ENCODE results near the gene MYBL2. TPM values are rescaled to one million over a fixed set of nuclear protein-coding genes. Genes with fewer than 3 reads are reported as not detected.

MYBL2 gene
- total and polyA plus RNA-seq, 4 donors, result 1.6 to 30.9 (median 1.9) TPM; not detected in 1

DNA sequence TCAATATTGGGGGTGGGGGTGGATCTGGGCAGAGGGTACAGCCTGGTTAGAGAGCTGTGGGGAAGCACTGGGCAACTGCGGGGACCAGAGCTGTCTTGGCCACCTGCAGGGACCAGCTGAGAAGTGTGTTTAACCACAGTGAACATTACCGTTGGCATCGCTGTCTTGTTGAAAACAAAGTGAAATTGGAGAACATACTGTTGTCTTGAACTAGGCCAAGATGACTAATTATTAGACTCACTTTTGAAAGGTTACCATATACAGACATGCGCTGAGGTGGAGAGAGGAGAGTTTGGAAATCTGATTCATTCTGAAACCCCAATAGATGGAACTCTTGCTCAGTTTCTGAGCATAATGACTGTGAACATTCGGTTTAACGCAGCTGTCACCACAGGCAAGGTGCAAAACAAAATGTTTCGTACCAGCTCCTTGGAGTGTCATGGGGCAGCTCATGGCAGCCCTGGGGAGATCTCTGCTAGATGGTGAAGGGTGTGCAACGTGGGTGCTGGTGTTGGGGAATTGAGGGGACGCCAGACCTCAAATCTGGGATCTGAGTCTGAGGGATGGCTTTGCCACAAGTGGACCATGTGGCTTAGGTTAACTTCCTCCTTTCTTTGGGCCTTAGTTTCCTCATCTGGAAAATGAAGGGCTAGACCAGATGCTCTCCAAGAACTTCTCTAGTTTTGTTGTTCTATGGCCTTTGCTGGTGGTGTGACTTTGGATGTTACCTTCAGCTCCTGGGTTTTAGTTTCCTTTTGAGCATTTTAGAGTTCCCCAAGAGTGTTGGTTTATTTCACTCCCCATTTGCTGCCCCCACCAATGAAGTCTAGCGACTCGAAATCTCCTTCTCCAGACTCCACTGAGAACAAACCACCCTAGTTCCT, 84.5 kb downstream of the MYBL2 start (continued):
- TF ChIP-seq NR2F2 (IDR thresholded peaks at IDR 0.05) (no peak), SP1 (IDR thresholded peaks at IDR 0.05) (no peak), FOXA2 (IDR thresholded peaks at IDR 0.05) (no peak)

DNA sequence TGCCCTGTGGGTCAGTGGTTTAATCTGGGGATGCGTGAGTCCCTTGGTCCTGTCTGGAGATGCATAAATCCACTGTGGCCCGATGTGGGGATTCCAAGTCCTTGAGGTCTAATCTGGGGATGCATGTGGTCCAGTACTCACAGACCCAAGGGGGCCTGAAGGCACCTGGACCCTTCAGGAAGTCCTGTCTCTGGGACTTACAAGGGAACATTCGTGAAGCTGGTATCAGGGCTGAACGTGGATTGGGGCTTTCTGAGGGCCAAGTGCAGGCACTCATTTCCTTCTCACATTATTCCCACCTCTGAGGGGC, 85.1 kb downstream of the MYBL2 start:
- no peak overlapping the region for H3K27ac ChIP-seq (ENCODE audit: low read depth in 1 of 2, low read length in 2 of 2)
- H3K36me3 ChIP-seq (ENCODE audit: control insufficient read depth in 4 of 4, insufficient read depth in 3 of 4, low read depth in 1 of 4, low read length in 3 of 4), result no peaks in the 10 kb centered on the region
- DNase-seq (ENCODE audit: low spot score), result no peak
- no peaks in the 10 kb centered on the region for H3K4me1 ChIP-seq (ENCODE audit: control insufficient read depth in 4 of 4, insufficient read depth in 4 of 4, low read length in 3 of 4)
- peaks cover 0 to 4% (median 0%) of the 10 kb centered on the region in 4 donors for H3K27me3 ChIP-seq (ENCODE audit: control insufficient read depth in 4 of 4, insufficient read depth in 4 of 4, low read length in 3 of 4)
- TF ChIP-seq, protein P1, sequence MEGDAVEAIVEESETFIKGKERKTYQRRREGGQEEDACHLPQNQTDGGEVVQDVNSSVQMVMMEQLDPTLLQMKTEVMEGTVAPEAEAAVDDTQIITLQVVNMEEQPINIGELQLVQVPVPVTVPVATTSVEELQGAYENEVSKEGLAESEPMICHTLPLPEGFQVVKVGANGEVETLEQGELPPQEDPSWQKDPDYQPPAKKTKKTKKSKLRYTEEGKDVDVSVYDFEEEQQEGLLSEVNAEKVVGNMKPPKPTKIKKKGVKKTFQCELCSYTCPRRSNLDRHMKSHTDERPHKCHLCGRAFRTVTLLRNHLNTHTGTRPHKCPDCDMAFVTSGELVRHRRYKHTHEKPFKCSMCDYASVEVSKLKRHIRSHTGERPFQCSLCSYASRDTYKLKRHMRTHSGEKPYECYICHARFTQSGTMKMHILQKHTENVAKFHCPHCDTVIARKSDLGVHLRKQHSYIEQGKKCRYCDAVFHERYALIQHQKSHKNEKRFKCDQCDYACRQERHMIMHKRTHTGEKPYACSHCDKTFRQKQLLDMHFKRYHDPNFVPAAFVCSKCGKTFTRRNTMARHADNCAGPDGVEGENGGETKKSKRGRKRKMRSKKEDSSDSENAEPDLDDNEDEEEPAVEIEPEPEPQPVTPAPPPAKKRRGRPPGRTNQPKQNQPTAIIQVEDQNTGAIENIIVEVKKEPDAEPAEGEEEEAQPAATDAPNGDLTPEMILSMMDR (IDR thresholded peaks at IDR 0.05; ENCODE audit: low read depth, low read length, missing input control), result no peak
- no peak for TF ChIP-seq FOXA1 (IDR thresholded peaks at IDR 0.05)
- no peak for TF ChIP-seq RXRA (IDR thresholded peaks at IDR 0.05)
- TF ChIP-seq RAD21 (IDR thresholded peaks at IDR 0.05), result no peak
- TF ChIP-seq GABPA (IDR thresholded peaks at IDR 0.05 in 1 of 2, conservative IDR thresholded peaks at IDR 0.05 in 1 of 2), result no peak
- TF ChIP-seq ATF3 (IDR thresholded peaks at IDR 0.05), result no peak
- no peak for TF ChIP-seq MAX (IDR thresholded peaks at IDR 0.05)
- no peak overlapping the region for H3K9ac ChIP-seq (ENCODE audit: low read depth in 1 of 2, low read length in 2 of 2)
- no peak overlapping the region for H3K4me3 ChIP-seq (ENCODE audit: low read depth in 1 of 3, low read length in 3 of 3)
- H3K9me3 ChIP-seq (ENCODE audit: control insufficient read depth in 4 of 4, low read length in 3 of 4), result no peaks in the 10 kb centered on the region
- WGBS, result 76% methylated on average over 4 of the region's 4 CpGs

DNA sequence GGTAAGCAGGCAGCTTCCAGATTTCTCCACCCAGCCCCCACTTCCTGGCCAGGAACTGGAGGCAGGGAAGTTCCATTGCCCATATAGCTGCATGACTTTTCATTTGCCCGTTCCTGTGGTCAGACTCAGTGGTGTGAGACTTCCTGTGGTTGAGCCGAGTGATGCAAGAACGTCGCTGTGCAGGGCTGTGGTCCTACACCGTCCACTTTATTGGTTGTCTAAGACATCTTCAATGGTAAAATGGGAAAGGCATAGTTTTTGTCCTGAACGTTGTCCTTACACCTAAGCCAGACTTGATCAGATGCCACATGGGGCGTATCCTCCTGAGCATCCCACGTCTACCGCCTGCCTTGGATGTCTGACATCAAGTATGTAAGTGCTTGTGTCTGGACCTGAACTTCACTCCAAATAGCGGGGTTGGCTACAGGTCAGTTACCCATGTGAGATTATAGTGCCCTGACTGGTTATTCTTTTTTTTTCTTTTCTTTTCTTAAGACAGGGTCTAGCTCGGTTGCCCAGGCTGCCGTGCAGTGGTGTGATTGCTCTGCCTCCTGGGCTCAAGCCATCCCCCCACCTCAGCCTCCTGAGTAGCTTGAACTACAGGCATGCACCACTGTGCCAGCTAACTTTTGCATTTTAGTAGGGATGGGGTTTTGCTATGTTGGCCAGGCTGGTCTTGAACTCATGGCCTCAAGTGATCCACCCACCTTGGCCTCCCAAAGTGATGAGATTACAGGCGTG, 85.8 kb downstream of the MYBL2 start:
- H3K9me3 ChIP-seq (ENCODE audit: control insufficient read depth in 4 of 4, low read length in 3 of 4), result no peaks in the 10 kb centered on the region
- peaks cover 0 to 4% (median 0%) of the 10 kb centered on the region in 4 donors for H3K27me3 ChIP-seq (ENCODE audit: control insufficient read depth in 4 of 4, insufficient read depth in 4 of 4, low read length in 3 of 4)
- no peak for DNase-seq (ENCODE audit: low spot score)
- H3K36me3 ChIP-seq (ENCODE audit: control insufficient read depth in 4 of 4, insufficient read depth in 3 of 4, low read depth in 1 of 4, low read length in 3 of 4), result no peaks in the 10 kb centered on the region
- H3K4me1 ChIP-seq (ENCODE audit: control insufficient read depth in 4 of 4, insufficient read depth in 4 of 4, low read length in 3 of 4), result no peaks in the 10 kb centered on the region
- H3K4me3 ChIP-seq (ENCODE audit: low read depth in 1 of 3, low read length in 3 of 3), result no peak overlapping the region
- no peak for TF ChIP-seq GABPA (IDR thresholded peaks at IDR 0.05 in 1 of 2, conservative IDR thresholded peaks at IDR 0.05 in 1 of 2)
- no peak for TF ChIP-seq ZBTB33 (IDR thresholded peaks at IDR 0.05)
- TF ChIP-seq ATF3 (IDR thresholded peaks at IDR 0.05), result no peak
- TF ChIP-seq YY1 (IDR thresholded peaks at IDR 0.05), result no peak
- TF ChIP-seq SP1 (IDR thresholded peaks at IDR 0.05), result no peak
- 77% methylated on average over 13 of the region's 13 CpGs for WGBS
- H3K27ac ChIP-seq (ENCODE audit: low read depth in 1 of 2, low read length in 2 of 2), result no peak overlapping the region
- no peak overlapping the region for H3K9ac ChIP-seq (ENCODE audit: low read depth in 1 of 2, low read length in 2 of 2)
